Smooth muscle cell (in vitro differentiated cells): Measurements from ENCODE around the gene CDH16. TPM values are rescaled to one million over a fixed set of nuclear protein-coding genes. Genes with fewer than 3 reads are reported as not detected.

Source experiments
- DNase-seq: peaks from one replicate; lab custom pipeline; 2025; ENCODE audit not compliant: unreplicated experiment; lab: John Stamatoyannopoulos, UW
- H2AFZ ChIP-seq: fragments of 200-600 bp; sonication (generic); 2 replicates; pipeline ENCODE4 v1.6.0; 2016; ENCODE audit warnings: antibody characterized with exemption, low read depth, mild to moderate bottlenecking
- H3F3A ChIP-seq: fragments of 200-600 bp; sonication (generic); 2 replicates; pipeline ENCODE4 v1.6.0; 2017; ENCODE audit warnings: antibody characterized with exemption, low read depth
- H3K27ac ChIP-seq: fragments of 200-600 bp; sonication (generic); 2 replicates; pipeline ENCODE4 v1.5.1; 2016; ENCODE audit warnings: low read depth, mild to moderate bottlenecking
- H3K27me3 ChIP-seq: fragments of 200-600 bp; sonication (generic); 2 replicates; pipeline ENCODE4 v1.6.1; 2016; ENCODE audit warnings: low read depth, mild to moderate bottlenecking
- H3K36me3 ChIP-seq: fragments of 200-600 bp; sonication (generic); 2 replicates; pipeline ENCODE4 v1.5.1; 2016; ENCODE audit warnings: low read depth
- H3K4me1 ChIP-seq: fragments of 200-600 bp; sonication (generic); 2 replicates; pipeline ENCODE4 v1.5.1; 2016; ENCODE audit warnings: low read depth
- H3K4me2 ChIP-seq: fragments of 200-600 bp; sonication (generic); 2 replicates; pipeline ENCODE4 v1.6.0; 2016; ENCODE audit warnings: mild to moderate bottlenecking
- H3K4me3 ChIP-seq: fragments of 200-600 bp; sonication (generic); 2 replicates; pipeline ENCODE4 v1.5.1; 2016; ENCODE audit warnings: mild to moderate bottlenecking
- H3K79me2 ChIP-seq: fragments of 200-600 bp; sonication (generic); 2 replicates; pipeline ENCODE4 v1.6.0; 2016; ENCODE audit warnings: low read depth, mild to moderate bottlenecking
- H3K9ac ChIP-seq: fragments of 200-600 bp; sonication (generic); 2 replicates; pipeline ENCODE4 v1.6.0; 2016; ENCODE audit warnings: low read depth
- H3K9me3 ChIP-seq: fragments of 200-600 bp; sonication (generic); replicated peaks from 2 replicates; pipeline ENCODE4 v1.5.1; 2016; ENCODE audit warnings: low read depth
- H4K20me1 ChIP-seq: fragments of 200-600 bp; sonication (generic); 2 replicates; pipeline ENCODE4 v1.6.0; 2016; ENCODE audit warnings: low read depth
- WGBS: methylation state at CpG from one replicate; pipeline ENCODE4 v1.1.7; 2016; ENCODE audit warnings: low lambda C conversion rate; 5-methylcytosine and 5-hydroxymethylcytosine counted together
- polyA plus RNA-seq: library from polyadenylated mRNA; unstranded; fragments of >200 nt; fragmentation: Nextera tagmentation; extraction: Ambion mirVana; gene quantifications from 2 replicates; pipeline ENCODE4 v1.2.1, GENCODE V29; 2016
- total RNA-seq: library from RNA; depleted of rRNA; stranded (reverse); fragments of >200 nt; gene quantifications from 2 replicates; pipeline ENCODE4 v1.2.3, GENCODE V29; 2014
- TF ChIP-seq, protein P1 (sequence below): fragments of 200-600 bp; sonication (generic); IDR thresholded peaks from 2 replicates; pipeline ENCODE4 v1.5.1; 2017; ENCODE audit warnings: borderline replicate concordance, mild to moderate bottlenecking, antibody characterized with exemption; ENCODE audit not compliant: insufficient read depth, poor library complexity, severe bottlenecking

The CDH16 gene
- total and polyA plus RNA-seq, 2 experiments from 2014 or later, result not detected

DNA sequence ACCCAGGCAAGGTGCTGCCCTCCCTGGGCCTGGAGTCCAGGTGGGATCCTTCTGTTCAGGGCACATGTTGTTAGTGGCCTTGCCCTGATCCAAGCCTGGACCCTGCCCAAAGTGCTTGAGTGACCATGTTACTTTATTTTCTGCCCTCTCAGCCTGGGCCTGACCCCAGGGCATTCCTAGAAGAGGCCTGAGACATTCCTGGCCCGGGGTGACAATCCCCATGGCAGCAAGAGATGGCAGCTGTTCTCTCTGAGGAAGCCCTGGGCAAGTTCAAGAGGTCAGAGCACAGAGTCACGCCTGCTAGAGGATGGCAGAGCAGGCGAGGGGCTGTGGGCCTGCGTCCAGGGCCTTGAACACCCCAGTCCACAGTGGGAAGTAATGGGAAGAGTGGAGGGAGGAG, 5.0 kb downstream of the CDH16 start:
- Histone ChIP-seq H3F3A (no peaks in the 10 kb centered on the region), H3K79me2 (no peaks in the 10 kb centered on the region), H3K9ac (no peak overlapping the region), H3K4me1 (no peaks in the 10 kb centered on the region), H3K27me3 (no peaks in the 10 kb centered on the region), H2AFZ (no peak overlapping the region), H4K20me1 (no peaks in the 10 kb centered on the region), H3K27ac (no peak overlapping the region), H3K9me3 (no peaks in the 10 kb centered on the region), H3K4me2 (no peak overlapping the region), H3K36me3 (no peaks in the 10 kb centered on the region), H3K4me3 (no peak overlapping the region)
- TF ChIP-seq, protein P1, sequence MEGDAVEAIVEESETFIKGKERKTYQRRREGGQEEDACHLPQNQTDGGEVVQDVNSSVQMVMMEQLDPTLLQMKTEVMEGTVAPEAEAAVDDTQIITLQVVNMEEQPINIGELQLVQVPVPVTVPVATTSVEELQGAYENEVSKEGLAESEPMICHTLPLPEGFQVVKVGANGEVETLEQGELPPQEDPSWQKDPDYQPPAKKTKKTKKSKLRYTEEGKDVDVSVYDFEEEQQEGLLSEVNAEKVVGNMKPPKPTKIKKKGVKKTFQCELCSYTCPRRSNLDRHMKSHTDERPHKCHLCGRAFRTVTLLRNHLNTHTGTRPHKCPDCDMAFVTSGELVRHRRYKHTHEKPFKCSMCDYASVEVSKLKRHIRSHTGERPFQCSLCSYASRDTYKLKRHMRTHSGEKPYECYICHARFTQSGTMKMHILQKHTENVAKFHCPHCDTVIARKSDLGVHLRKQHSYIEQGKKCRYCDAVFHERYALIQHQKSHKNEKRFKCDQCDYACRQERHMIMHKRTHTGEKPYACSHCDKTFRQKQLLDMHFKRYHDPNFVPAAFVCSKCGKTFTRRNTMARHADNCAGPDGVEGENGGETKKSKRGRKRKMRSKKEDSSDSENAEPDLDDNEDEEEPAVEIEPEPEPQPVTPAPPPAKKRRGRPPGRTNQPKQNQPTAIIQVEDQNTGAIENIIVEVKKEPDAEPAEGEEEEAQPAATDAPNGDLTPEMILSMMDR, result no peak
- WGBS, result 86% methylated on average over 4 of the region's 4 CpGs
- DNase-seq, result no peak

DNA sequence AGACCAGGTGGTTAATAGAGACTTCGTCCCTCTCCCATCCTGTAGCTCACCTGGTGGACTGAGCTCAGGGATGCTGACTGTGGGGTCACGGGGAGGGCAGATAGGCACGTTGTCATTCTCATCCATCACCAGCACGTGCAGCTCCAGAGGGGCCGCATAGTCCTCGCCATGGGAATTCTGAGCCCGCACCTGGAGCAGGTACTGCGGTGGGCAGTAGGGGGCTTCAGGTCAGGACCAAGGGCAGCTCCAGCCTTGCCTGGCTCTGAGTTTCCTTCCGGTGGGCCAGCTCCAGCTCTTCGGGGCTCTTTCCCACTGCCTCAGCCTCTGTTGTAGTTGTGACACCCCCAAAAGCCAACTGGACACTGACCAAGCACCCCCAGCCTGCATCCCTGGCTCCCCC, 5.6 kb downstream of the CDH16 start:
- TF ChIP-seq, protein P1, result no peak
- H3K9me3 ChIP-seq, result no peaks in the 10 kb centered on the region
- no peak overlapping the region for H3K9ac ChIP-seq
- H3F3A ChIP-seq, result no peaks in the 10 kb centered on the region
- H3K4me3 ChIP-seq, result no peak overlapping the region
- H3K4me1 ChIP-seq, result no peaks in the 10 kb centered on the region
- no peaks in the 10 kb centered on the region for H3K27me3 ChIP-seq
- DNase-seq, result no peak
- H3K27ac ChIP-seq, result no peak overlapping the region
- H2AFZ ChIP-seq, result no peak overlapping the region
- WGBS, result 47% methylated on average over 9 of the region's 10 CpGs
- no peaks in the 10 kb centered on the region for H3K36me3 ChIP-seq
- H3K79me2 ChIP-seq, result no peaks in the 10 kb centered on the region
- no peaks in the 10 kb centered on the region for H4K20me1 ChIP-seq
- H3K4me2 ChIP-seq, result no peak overlapping the region

DNA sequence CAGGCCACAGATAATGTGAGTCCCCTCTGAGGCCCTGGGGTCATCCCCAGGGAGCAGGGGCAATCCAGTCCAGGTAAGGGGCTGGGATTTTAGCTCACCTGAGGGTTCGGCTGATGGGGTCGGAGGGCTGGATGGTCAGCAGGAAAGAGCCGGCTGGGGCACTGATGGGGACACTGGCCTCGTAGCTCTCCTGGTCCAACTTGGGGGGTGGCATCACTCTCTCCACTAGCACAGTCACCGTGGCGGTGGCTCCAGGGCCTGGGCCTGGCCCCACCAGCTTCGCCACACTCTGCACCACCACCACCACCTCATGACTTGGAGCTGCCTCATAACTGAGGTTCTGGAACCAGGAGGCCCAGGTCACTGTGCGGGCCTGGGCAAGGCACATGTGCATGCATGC, 6.9 kb downstream of the CDH16 start:
- Histone ChIP-seq H3K27ac (no peak overlapping the region), H2AFZ (no peak overlapping the region), H3K9me3 (no peaks in the 10 kb centered on the region), H3K4me2 (no peak overlapping the region), H3K9ac (no peak overlapping the region), H3K27me3 (no peaks in the 10 kb centered on the region), H3K4me3 (no peak overlapping the region), H3F3A (no peaks in the 10 kb centered on the region), H3K36me3 (no peaks in the 10 kb centered on the region), H4K20me1 (no peaks in the 10 kb centered on the region), H3K4me1 (no peaks in the 10 kb centered on the region), H3K79me2 (no peaks in the 10 kb centered on the region)
- 93% methylated on average over 5 of the region's 8 CpGs for WGBS
- TF ChIP-seq, protein P1, result no peak
- DNase-seq, result no peak

DNA sequence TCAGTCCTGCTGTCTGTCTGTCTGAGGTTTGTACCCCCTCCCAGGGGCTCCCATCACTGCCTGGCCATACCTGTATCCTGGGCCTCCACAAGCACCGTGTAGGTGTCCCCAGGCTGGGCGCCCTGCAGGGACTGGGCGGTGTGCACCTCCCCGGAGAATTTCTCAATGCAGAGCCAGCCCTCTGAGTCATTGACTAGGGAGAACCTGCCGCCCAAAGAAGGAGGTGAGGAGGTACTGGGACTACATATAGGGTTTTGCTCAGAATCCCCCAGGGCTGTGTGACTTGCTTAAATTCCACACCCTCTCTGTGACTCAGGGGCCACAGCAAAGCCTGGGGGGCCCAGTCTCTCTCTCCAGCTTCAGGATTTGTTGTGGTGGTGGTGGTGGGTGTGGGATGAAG, 7.6 kb downstream of the CDH16 start:
- no peak overlapping the region for H3K4me3 ChIP-seq
- no peak overlapping the region for H3K9ac ChIP-seq
- H3K27ac ChIP-seq, result no peak overlapping the region
- H3K9me3 ChIP-seq, result no peaks in the 10 kb centered on the region
- H2AFZ ChIP-seq, result no peak overlapping the region
- H3K4me2 ChIP-seq, result no peak overlapping the region
- H3F3A ChIP-seq, result no peaks in the 10 kb centered on the region
- TF ChIP-seq, protein P1, result no peak
- no peaks in the 10 kb centered on the region for H3K27me3 ChIP-seq
- H3K79me2 ChIP-seq, result no peaks in the 10 kb centered on the region
- no peak for DNase-seq
- H3K4me1 ChIP-seq, result no peaks in the 10 kb centered on the region
- no peaks in the 10 kb centered on the region for H4K20me1 ChIP-seq
- no peaks in the 10 kb centered on the region for H3K36me3 ChIP-seq
- WGBS, result 64% methylated on average over 5 of the region's 5 CpGs
